Measurements from ENCODE around the gene XIRP1. TPM values are rescaled to one million over a fixed set of nuclear protein-coding genes. Genes with fewer than 3 reads are reported as not detected.

XIRP1 gene
- total and polyA plus RNA-seq, 4 donors, result 0.01 TPM; not detected in 3

- peaks cover 3 to 20% (median 13%) of the 10 kb centered on the region in 4 donors for H3K4me1 ChIP-seq (ENCODE audit: control insufficient read depth in 4 of 4, insufficient read depth in 4 of 4, low read length in 3 of 4)
- peaks cover 15 to 40% (median 32%) of the 10 kb centered on the region in 4 donors for H3K36me3 ChIP-seq (ENCODE audit: control insufficient read depth in 4 of 4, insufficient read depth in 3 of 4, low read depth in 1 of 4, low read length in 3 of 4)
- TF ChIP-seq EGR1 (IDR thresholded peaks at IDR 0.05; ENCODE audit: low read depth in 2 of 2) (no peak), JUND (IDR thresholded peaks at IDR 0.05) (no peak), YY1 (IDR thresholded peaks at IDR 0.05) (no peak), ZBTB33 (IDR thresholded peaks at IDR 0.05) (no peak), REST (IDR thresholded peaks at IDR 0.05) (no peak), SP1 (IDR thresholded peaks at IDR 0.05) (no peak), GABPA (IDR thresholded peaks at IDR 0.05 in 1 of 2, conservative IDR thresholded peaks at IDR 0.05 in 1 of 2) (no peak), TAF1 (conservative IDR thresholded peaks at IDR 0.05) (no peak)
- no peak overlapping the region for H3K4me3 ChIP-seq (ENCODE audit: low read depth in 1 of 3, low read length in 3 of 3)
- H3K27ac ChIP-seq (ENCODE audit: low read depth in 1 of 2, low read length in 2 of 2), result no peak overlapping the region
- H3K27me3 ChIP-seq (ENCODE audit: control insufficient read depth in 4 of 4, insufficient read depth in 4 of 4, low read length in 3 of 4), result no peaks in the 10 kb centered on the region
- H3K9ac ChIP-seq (ENCODE audit: low read depth in 1 of 2, low read length in 2 of 2), result no peak overlapping the region
- WGBS, result 90% methylated on average over 2 of the region's 2 CpGs
- no peak for DNase-seq (ENCODE audit: low spot score)
- H3K9me3 ChIP-seq (ENCODE audit: control insufficient read depth in 4 of 4, low read length in 3 of 4), result no peaks in the 10 kb centered on the region
Measured at GRCh38 chr3:39139442-39139841, 53.0 kb downstream of the XIRP1 start.

GRCh38 chr3:39138804-39139415, 53.5 kb downstream of the XIRP1 start:
- Histone ChIP-seq H3K9me3 (ENCODE audit: control insufficient read depth in 4 of 4, low read length in 3 of 4) (no peaks in the 10 kb centered on the region), H3K4me1 (ENCODE audit: control insufficient read depth in 4 of 4, insufficient read depth in 4 of 4, low read length in 3 of 4) (peaks cover 3 to 20% (median 13%) of the 10 kb centered on the region in 4 donors), H3K9ac (ENCODE audit: low read depth in 1 of 2, low read length in 2 of 2) (no peak overlapping the region), H3K4me3 (ENCODE audit: low read depth in 1 of 3, low read length in 3 of 3) (no peak overlapping the region), H3K27ac (ENCODE audit: low read depth in 1 of 2, low read length in 2 of 2) (no peak overlapping the region), H3K27me3 (ENCODE audit: control insufficient read depth in 4 of 4, insufficient read depth in 4 of 4, low read length in 3 of 4) (no peaks in the 10 kb centered on the region), H3K36me3 (ENCODE audit: control insufficient read depth in 4 of 4, insufficient read depth in 3 of 4, low read depth in 1 of 4, low read length in 3 of 4) (peaks cover 11 to 34% (median 27%) of the 10 kb centered on the region in 4 donors)
- WGBS, result 88% methylated on average over 7 of the region's 7 CpGs
- DNase-seq (ENCODE audit: low spot score), result no peak
- TF ChIP-seq FOXA1 (IDR thresholded peaks at IDR 0.05), result no peak

- Histone ChIP-seq H3K9me3 (ENCODE audit: control insufficient read depth in 4 of 4, low read length in 3 of 4) (no peaks in the 10 kb centered on the region), H3K27ac (ENCODE audit: low read depth in 1 of 2, low read length in 2 of 2) (no peak overlapping the region), H3K27me3 (ENCODE audit: control insufficient read depth in 4 of 4, insufficient read depth in 4 of 4, low read length in 3 of 4) (no peaks in the 10 kb centered on the region), H3K36me3 (ENCODE audit: control insufficient read depth in 4 of 4, insufficient read depth in 3 of 4, low read depth in 1 of 4, low read length in 3 of 4) (peaks cover 6 to 27% (median 20%) of the 10 kb centered on the region in 4 donors), H3K4me3 (ENCODE audit: low read depth in 1 of 3, low read length in 3 of 3) (no peak overlapping the region), H3K9ac (ENCODE audit: low read depth in 1 of 2, low read length in 2 of 2) (no peak overlapping the region), H3K4me1 (ENCODE audit: control insufficient read depth in 4 of 4, insufficient read depth in 4 of 4, low read length in 3 of 4) (peaks cover 3 to 19% (median 12%) of the 10 kb centered on the region in 4 donors)
- WGBS, result 96% methylated on average over 10 of the region's 10 CpGs
- DNase-seq (ENCODE audit: low spot score), result no peak
- TF ChIP-seq EGR1 (IDR thresholded peaks at IDR 0.05; ENCODE audit: low read depth in 2 of 2), result no peak
- TF ChIP-seq NR2F2 (IDR thresholded peaks at IDR 0.05), result no peak
- TF ChIP-seq HNF4A (conservative IDR thresholded peaks at IDR 0.05), result no peak
- TF ChIP-seq TAF1 (conservative IDR thresholded peaks at IDR 0.05), result no peak
- TF ChIP-seq RAD21 (IDR thresholded peaks at IDR 0.05), result no peak
- no peak for TF ChIP-seq SP1 (IDR thresholded peaks at IDR 0.05)
- no peak for TF ChIP-seq CTCF (IDR thresholded peaks at IDR 0.05; ENCODE audit: low read depth, low read length, missing input control)
- TF ChIP-seq ATF3 (IDR thresholded peaks at IDR 0.05), result no peak
- no peak for TF ChIP-seq RXRA (IDR thresholded peaks at IDR 0.05)
- TF ChIP-seq FOXA1 (IDR thresholded peaks at IDR 0.05), result no peak
- TF ChIP-seq HNF4G (IDR thresholded peaks at IDR 0.05), result no peak
- TF ChIP-seq ZBTB33 (IDR thresholded peaks at IDR 0.05), result no peak
Measured at GRCh38 chr3:39137991-39138803, 54.2 kb downstream of the XIRP1 start.
